HG03432 (cell line): Measurements from ENCODE around the gene DENND4C.
"Not testable (repeated sequence)": the region's sequence is repeated elsewhere in the genome, so short reads cannot be mapped to it uniquely, and the experiment has no call there.

ENCODE experiments used
- ATAC-seq: cut with Tn5 transposase; IDR thresholded peaks from one replicate; pipeline ENCODE4 v1.9.1; 2021; ENCODE audit warnings: mild to moderate bottlenecking, moderate library complexity; ENCODE audit not compliant: unreplicated experiment

The DENND4C gene

GRCh38 chr9:19369107-19369506 lies 138.6 kb downstream of the DENND4C start:
- ATAC-seq, result no peak

GRCh38 chr9:19371942-19372341 lies 141.4 kb downstream of the DENND4C start:
- no peak for ATAC-seq

- ATAC-seq, result no peak
Observed at GRCh38 chr9:19372567-19372966, 142.1 kb downstream of the DENND4C start.

- no peak for ATAC-seq
Observed at GRCh38 chr9:19373527-19373926, 143.0 kb downstream of the DENND4C start.

GRCh38 chr9:19375538-19375937 lies 145.0 kb downstream of the DENND4C start:
- ATAC-seq, result no peak

- no peak for ATAC-seq
Observed at GRCh38 chr9:19376931-19377330, 146.4 kb downstream of the DENND4C start.

- ATAC-seq, result no peak
Observed at GRCh38 chr9:19378164-19378563, 147.7 kb downstream of the DENND4C start.

GRCh38 chr9:19378647-19379046 lies 148.2 kb downstream of the DENND4C start:
- no peak for ATAC-seq

- ATAC-seq, result no peak
Observed at GRCh38 chr9:19379283-19379682, 148.8 kb downstream of the DENND4C start.

- peak; percentile 38 for ATAC-seq
Observed at GRCh38 chr9:19379697-19380046, 149.2 kb downstream of the DENND4C start.

GRCh38 chr9:19380826-19381075 lies 150.3 kb downstream of the DENND4C start:
- ATAC-seq, result no peak

GRCh38 chr9:19381656-19382055 lies 151.2 kb downstream of the DENND4C start:
- no peak for ATAC-seq

- not testable (repeated sequence) for ATAC-seq
Observed at GRCh38 chr9:19385212-19385611, 154.7 kb downstream of the DENND4C start.

GRCh38 chr9:19385786-19386501 lies 155.5 kb downstream of the DENND4C start:
- ATAC-seq, result no peak

- ATAC-seq, result no peak
Observed at GRCh38 chr9:19386502-19387044, 156.1 kb downstream of the DENND4C start.

- no peak for ATAC-seq
Observed at GRCh38 chr9:19387317-19387716, 156.8 kb downstream of the DENND4C start.

GRCh38 chr9:19389539-19389938 lies 159.0 kb downstream of the DENND4C start:
- ATAC-seq, result not testable (repeated sequence)

GRCh38 chr9:19397845-19398244 lies 167.4 kb downstream of the DENND4C start:
- no peak for ATAC-seq

GRCh38 chr9:19403231-19403630 lies 172.7 kb downstream of the DENND4C start:
- ATAC-seq, result not testable (repeated sequence)

GRCh38 chr9:19404283-19405075 lies 174.0 kb downstream of the DENND4C start:
- ATAC-seq, result no peak

GRCh38 chr9:19405771-19406170 lies 175.3 kb downstream of the DENND4C start:
- ATAC-seq, result no peak

GRCh38 chr9:19408316-19408692 lies 177.8 kb downstream of the DENND4C start:
- peak; percentile 4 for ATAC-seq
